KBM-7 (cell line): ENCODE results near the gene ADGRF4.
"Not testable (repeated sequence)": the region's sequence is repeated elsewhere in the genome, so short reads cannot be mapped to it uniquely, and the experiment has no call there.

Source experiments
- DNase-seq: peaks from one replicate; pipeline ENCODE4 v3.0.0-alpha.2; 2015
- in situ Hi-C: fragments of 300-500 bp; cut with MboI; formaldehyde crosslinking; loops from 2 replicates; pipeline ENCODE4 v1.14.3; 2020; ENCODE audit warnings: low sequenced_read_pairs, low pct_unique_long_range_greater_than_20kb, mixed read lengths

The ADGRF4 gene

GRCh38 chr6:47724300-47724699 lies 25.9 kb downstream of the ADGRF4 start:
- in situ Hi-C loops = no loop called here
- DNase-seq = no peak

- in situ Hi-C loops = no loop called here
- no peak for DNase-seq
Measured at GRCh38 chr6:47727391-47727790, 29.0 kb downstream of the ADGRF4 start.

- DNase-seq = no peak
- in situ Hi-C loops = no loop called here
Measured at GRCh38 chr6:47729019-47729418, 30.6 kb downstream of the ADGRF4 start.

- in situ Hi-C loops = no loop called here
- no peak for DNase-seq
Measured at GRCh38 chr6:47729457-47729856, 31.1 kb downstream of the ADGRF4 start.

GRCh38 chr6:47733879-47734558 lies 35.6 kb downstream of the ADGRF4 start:
- DNase-seq = peak; percentile 25

GRCh38 chr6:47734831-47735481 lies 36.6 kb downstream of the ADGRF4 start:
- in situ Hi-C loops = no loop called here

More at GRCh38 chr6:47733879-47734558, 35.6 kb downstream of the ADGRF4 start:
- in situ Hi-C loops = no loop called here

GRCh38 chr6:47736083-47736700 lies 37.8 kb downstream of the ADGRF4 start:
- DNase-seq = no peak
- in situ Hi-C loops = no loop called here

More at GRCh38 chr6:47734831-47735481, 36.6 kb downstream of the ADGRF4 start:
- no peak for DNase-seq

- in situ Hi-C loops = no loop called here
- DNase-seq = no peak
Measured at GRCh38 chr6:47737406-47737805, 39.0 kb downstream of the ADGRF4 start.

GRCh38 chr6:47740714-47741113 lies 42.3 kb downstream of the ADGRF4 start:
- in situ Hi-C loops = no loop called here
- DNase-seq = no peak

GRCh38 chr6:47741807-47742206 lies 43.4 kb downstream of the ADGRF4 start:
- in situ Hi-C loops = no loop called here
- no peak for DNase-seq

GRCh38 chr6:47743744-47744143 lies 45.4 kb downstream of the ADGRF4 start:
- in situ Hi-C loops = no loop called here
- no peak for DNase-seq

GRCh38 chr6:47745269-47745668 lies 46.9 kb downstream of the ADGRF4 start:
- DNase-seq, in situ Hi-C loops: not testable (repeated sequence)

- DNase-seq = no peak
- in situ Hi-C loops = no loop called here
Measured at GRCh38 chr6:47749757-47750156, 51.4 kb downstream of the ADGRF4 start.

GRCh38 chr6:47752801-47753200 lies 54.4 kb downstream of the ADGRF4 start:
- DNase-seq = no peak
- in situ Hi-C loops = no loop called here

GRCh38 chr6:47759364-47759763 lies 61.0 kb downstream of the ADGRF4 start:
- in situ Hi-C loops = no loop called here
- DNase-seq = no peak

- in situ Hi-C loops = no loop called here
Measured at GRCh38 chr6:47762502-47762901, 64.1 kb downstream of the ADGRF4 start.

GRCh38 chr6:47766445-47766844 lies 68.1 kb downstream of the ADGRF4 start:
- in situ Hi-C loops = no loop called here
- DNase-seq = no peak

More at GRCh38 chr6:47762502-47762901, 64.1 kb downstream of the ADGRF4 start:
- no peak for DNase-seq

- no peak for DNase-seq
- in situ Hi-C loops = no loop called here
Measured at GRCh38 chr6:47767102-47767501, 68.7 kb downstream of the ADGRF4 start.

GRCh38 chr6:47769982-47770381 lies 71.6 kb downstream of the ADGRF4 start:
- in situ Hi-C loops = no loop called here
- DNase-seq = no peak
